Stimulated activated memory B cell treated with anti-CD40 and anti-IgM and Interleukin-4, amounts not matched to agents 10 μg/mL and 1 μg/mL and 100 μg/mL, for 72 hours (primary cell): ENCODE data around the gene TIAM2.
A peak's percentile ranks its signal among the peaks of the same experiment; 100 is the strongest.

Source experiments
- ATAC-seq: fragments of 150-1000 bp; cut with Tn5 transposase; 2 replicates; pipeline ENCODE4 v1.10.0; 2021
- H3K27ac Mint-ChIP-seq: one replicate; pipeline ENCODE4 v1.8.0; 2022; ENCODE audit warnings: mild to moderate bottlenecking, mixed read lengths
- H3K27me3 Mint-ChIP-seq: one replicate; pipeline ENCODE4 v1.8.0; 2022; ENCODE audit warnings: mixed read lengths
- H3K36me3 Mint-ChIP-seq: one replicate; pipeline ENCODE4 v1.8.0; 2022; ENCODE audit warnings: mixed read lengths
- H3K4me1 Mint-ChIP-seq: one replicate; pipeline ENCODE4 v1.8.0; 2022; ENCODE audit warnings: mixed read lengths
- H3K4me3 Mint-ChIP-seq: one replicate; pipeline ENCODE4 v1.8.0; 2022; ENCODE audit warnings: mild to moderate bottlenecking, moderate library complexity, mixed read lengths
- H3K9me3 Mint-ChIP-seq: one replicate; pipeline ENCODE4 v1.8.0; 2022; ENCODE audit warnings: mixed read lengths

Gene TIAM2

DNA sequence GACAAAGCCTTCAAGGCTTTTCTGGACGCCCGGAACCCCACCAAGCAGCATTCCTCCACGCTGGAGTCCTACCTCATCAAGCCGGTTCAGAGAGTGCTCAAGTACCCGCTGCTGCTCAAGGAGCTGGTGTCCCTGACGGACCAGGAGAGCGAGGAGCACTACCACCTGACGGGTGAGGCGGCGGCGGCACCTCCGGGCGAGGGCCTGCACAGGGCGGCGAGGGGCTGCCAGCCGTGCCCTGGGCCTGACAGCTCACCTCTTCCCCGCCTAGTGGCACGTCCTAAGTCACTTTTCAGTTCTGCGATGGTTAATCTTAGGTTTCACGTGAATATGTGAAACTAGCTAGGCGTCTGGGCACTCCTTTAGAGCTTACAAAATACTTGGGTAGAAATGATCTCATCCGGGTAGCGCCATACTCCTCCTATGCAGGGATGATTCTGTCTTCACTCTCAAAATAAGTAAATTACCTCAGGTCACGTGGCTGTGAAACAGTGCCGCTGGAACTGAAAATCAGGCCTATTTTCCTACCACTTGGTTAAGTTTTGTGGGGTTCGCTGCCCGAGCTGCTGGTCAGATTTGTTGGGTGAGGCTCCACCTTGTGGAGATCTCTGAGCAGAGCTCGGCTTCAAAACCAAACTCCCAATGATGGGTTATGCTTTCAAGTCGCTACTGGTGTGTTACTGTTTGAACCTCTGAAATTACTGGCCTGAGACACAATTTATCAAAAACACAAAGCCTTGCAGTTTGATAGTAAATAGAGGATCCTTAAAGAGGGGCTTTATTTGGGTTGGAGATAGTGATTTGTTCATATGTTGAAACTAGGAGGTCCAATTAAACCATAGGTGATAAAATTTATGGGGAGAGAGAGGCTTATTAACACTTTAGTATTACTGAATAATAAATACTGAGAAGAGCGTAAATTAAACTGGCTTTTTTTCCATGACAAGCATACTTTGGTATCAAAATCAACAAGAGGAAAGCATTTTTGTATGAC, 253.2 kb downstream of the TIAM2 start:
- peak overlapping the region; percentile 52 for H3K27ac Mint-ChIP-seq
- peaks cover 19% of the 10 kb centered on the region for H3K36me3 Mint-ChIP-seq
- no peak overlapping the region for H3K4me3 Mint-ChIP-seq
- no peaks in the 10 kb centered on the region for H3K9me3 Mint-ChIP-seq
- peaks cover 12% of the 10 kb centered on the region for H3K4me1 Mint-ChIP-seq
- peak; percentile 72 for ATAC-seq
- no peaks in the 10 kb centered on the region for H3K27me3 Mint-ChIP-seq

GRCh38 chr6:155250701-155251381, 255.7 kb downstream of the TIAM2 start:
- Mint-ChIP-seq H3K4me3 (no peak overlapping the region), H3K9me3 (no peaks in the 10 kb centered on the region), H3K4me1 (peaks cover 12% of the 10 kb centered on the region), H3K36me3 (peaks cover 36% of the 10 kb centered on the region), H3K27me3 (no peaks in the 10 kb centered on the region), H3K27ac (no peak overlapping the region)
- ATAC-seq, result no peak

GRCh38 chr6:155252581-155252980, 257.5 kb downstream of the TIAM2 start:
- no peak for ATAC-seq
- H3K9me3 Mint-ChIP-seq, result no peaks in the 10 kb centered on the region
- no peaks in the 10 kb centered on the region for H3K27me3 Mint-ChIP-seq
- H3K36me3 Mint-ChIP-seq, result peaks cover 41% of the 10 kb centered on the region
- H3K4me1 Mint-ChIP-seq, result peaks cover 12% of the 10 kb centered on the region
- no peak overlapping the region for H3K27ac Mint-ChIP-seq
- H3K4me3 Mint-ChIP-seq, result no peak overlapping the region

DNA sequence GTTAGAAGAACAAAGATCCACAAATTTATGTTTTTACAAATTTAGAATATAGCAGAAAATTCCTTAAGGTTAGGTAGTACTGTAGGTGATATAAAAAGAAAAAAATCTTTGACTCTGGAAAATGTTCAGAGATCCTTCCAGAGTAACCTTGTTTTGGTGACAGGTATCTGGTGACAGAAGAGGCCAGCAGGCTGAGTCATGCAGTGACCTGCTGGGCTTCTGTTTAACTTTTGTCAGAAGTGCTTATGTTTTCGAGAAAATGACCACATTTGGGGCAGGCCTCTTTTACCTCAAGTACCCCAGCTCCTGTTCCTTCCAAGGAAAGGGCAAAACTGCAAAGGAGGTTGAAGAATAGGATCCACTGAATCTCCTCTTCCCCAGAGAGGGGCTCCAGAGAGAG, 258.2 kb downstream of the TIAM2 start:
- H3K4me1 Mint-ChIP-seq, result peaks cover 4% of the 10 kb centered on the region
- no peak overlapping the region for H3K4me3 Mint-ChIP-seq
- H3K9me3 Mint-ChIP-seq, result no peaks in the 10 kb centered on the region
- ATAC-seq, result no peak
- H3K27me3 Mint-ChIP-seq, result no peaks in the 10 kb centered on the region
- H3K27ac Mint-ChIP-seq, result no peak overlapping the region
- H3K36me3 Mint-ChIP-seq, result peaks cover 39% of the 10 kb centered on the region

- peaks cover 35% of the 10 kb centered on the region for H3K36me3 Mint-ChIP-seq
- ATAC-seq, result no peak
- no peaks in the 10 kb centered on the region for H3K9me3 Mint-ChIP-seq
- no peak overlapping the region for H3K4me3 Mint-ChIP-seq
- no peaks in the 10 kb centered on the region for H3K4me1 Mint-ChIP-seq
- no peaks in the 10 kb centered on the region for H3K27me3 Mint-ChIP-seq
- no peak overlapping the region for H3K27ac Mint-ChIP-seq
Measured at GRCh38 chr6:155254139-155254538, 259.0 kb downstream of the TIAM2 start.

DNA sequence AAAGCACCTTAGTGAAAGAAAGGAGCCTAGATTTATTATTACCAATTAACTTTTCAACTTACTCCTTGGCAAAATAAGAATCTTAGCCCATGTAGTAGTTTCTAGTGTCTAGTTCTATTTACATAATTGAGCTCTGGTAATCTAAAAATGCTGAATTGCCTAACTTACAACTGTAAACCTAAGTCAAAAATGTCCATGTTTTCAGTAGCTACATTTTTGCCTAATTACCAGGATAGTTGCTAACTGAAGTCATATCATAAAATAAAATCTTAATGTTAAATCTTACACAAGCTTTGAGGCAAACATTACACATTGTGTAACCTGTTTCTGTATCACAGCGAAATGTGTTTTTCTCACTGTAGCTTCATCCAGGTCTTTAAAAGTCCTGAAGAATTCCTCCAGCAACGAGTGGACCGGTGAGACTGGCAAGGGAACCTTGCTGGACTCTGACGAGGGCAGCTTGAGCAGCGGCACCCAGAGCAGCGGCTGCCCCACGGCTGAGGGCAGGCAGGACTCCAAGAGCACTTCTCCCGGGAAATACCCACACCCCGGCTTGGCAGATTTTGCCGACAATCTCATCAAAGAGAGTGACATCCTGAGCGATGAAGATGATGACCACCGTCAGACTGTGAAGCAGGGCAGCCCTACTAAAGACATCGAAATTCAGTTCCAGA, 261.1 kb downstream of the TIAM2 start:
- Mint-ChIP-seq H3K27me3 (no peaks in the 10 kb centered on the region), H3K4me1 (peaks cover 6% of the 10 kb centered on the region), H3K9me3 (no peaks in the 10 kb centered on the region), H3K36me3 (peaks cover 41% of the 10 kb centered on the region), H3K27ac (no peak overlapping the region), H3K4me3 (no peak overlapping the region)
- no peak for ATAC-seq

- H3K27ac Mint-ChIP-seq, result no peak overlapping the region
- ATAC-seq, result no peak
Measured at GRCh38 chr6:155257796-155258195, 262.7 kb downstream of the TIAM2 start.

DNA sequence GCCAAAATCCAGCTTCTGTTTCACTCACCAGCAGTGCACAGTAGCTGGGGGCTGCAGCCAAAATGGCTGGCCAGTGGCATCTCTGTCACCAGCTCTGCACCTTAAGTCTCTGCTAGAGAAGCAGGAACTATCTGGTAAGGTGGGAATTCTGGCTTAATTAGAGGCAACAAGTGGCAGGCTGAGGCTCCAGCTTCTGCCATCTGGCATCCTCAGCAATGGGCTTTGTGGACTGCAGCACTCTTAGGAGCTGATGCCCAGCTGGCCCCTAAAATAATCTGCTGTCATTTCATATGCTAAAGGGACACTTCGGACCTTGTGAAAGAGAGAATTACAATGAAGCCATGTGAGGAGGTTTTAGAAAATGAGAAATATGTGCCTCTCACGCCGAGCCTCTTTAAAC, 264.1 kb downstream of the TIAM2 start:
- Mint-ChIP-seq H3K4me3 (no peak overlapping the region), H3K36me3 (peaks cover 39% of the 10 kb centered on the region), H3K9me3 (no peaks in the 10 kb centered on the region), H3K4me1 (peaks cover 23% of the 10 kb centered on the region), H3K27ac (no peak overlapping the region), H3K27me3 (no peaks in the 10 kb centered on the region)
- no peak for ATAC-seq

More at GRCh38 chr6:155257796-155258195, 262.7 kb downstream of the TIAM2 start:
- H3K27me3 Mint-ChIP-seq, result no peaks in the 10 kb centered on the region
- peaks cover 38% of the 10 kb centered on the region for H3K36me3 Mint-ChIP-seq
- H3K4me1 Mint-ChIP-seq, result peaks cover 20% of the 10 kb centered on the region
- no peak overlapping the region for H3K4me3 Mint-ChIP-seq
- H3K9me3 Mint-ChIP-seq, result no peaks in the 10 kb centered on the region

DNA sequence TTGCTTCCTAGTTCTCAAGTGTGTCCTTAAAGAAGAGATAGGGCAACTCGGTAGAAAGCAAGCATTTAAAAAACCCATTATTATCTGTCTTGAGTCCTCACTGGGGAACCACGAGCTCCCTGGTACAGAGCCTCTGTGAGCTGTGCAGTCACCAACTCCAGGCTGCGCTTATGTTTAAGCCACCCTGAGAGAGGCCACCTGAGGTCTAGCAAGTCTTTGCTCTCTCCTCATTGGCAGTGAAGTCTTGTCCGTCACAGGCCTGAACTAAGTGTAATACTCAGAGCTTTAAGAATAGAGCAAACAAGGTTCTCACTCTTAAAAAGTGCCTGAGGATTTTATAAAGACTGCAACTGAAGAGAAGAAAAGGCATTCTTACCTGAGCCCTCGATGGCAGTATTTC, 264.8 kb downstream of the TIAM2 start:
- no peak overlapping the region for H3K27ac Mint-ChIP-seq
- no peaks in the 10 kb centered on the region for H3K9me3 Mint-ChIP-seq
- ATAC-seq, result no peak
- no peak overlapping the region for H3K4me3 Mint-ChIP-seq
- H3K36me3 Mint-ChIP-seq, result peaks cover 39% of the 10 kb centered on the region
- no peaks in the 10 kb centered on the region for H3K27me3 Mint-ChIP-seq
- peaks cover 23% of the 10 kb centered on the region for H3K4me1 Mint-ChIP-seq

DNA sequence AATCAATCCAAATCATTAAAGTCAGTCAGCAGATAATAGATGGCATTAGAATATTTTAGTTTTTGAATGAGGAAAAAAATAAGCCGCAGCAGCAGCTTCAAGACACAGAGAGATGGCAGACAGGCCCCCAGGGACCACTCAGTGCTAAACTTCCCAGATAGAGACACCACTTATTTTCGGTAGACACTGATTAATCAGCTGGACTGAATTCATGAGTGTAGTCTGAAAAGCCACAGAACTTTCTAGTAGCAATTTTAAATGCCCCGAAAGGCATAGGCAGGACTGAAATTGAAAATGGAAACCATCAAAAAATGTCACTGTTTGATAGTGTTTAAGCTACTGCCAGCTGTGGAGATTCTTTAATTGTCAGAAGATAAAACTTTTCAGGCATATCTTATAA, 265.6 kb downstream of the TIAM2 start:
- H3K27me3 Mint-ChIP-seq, result no peaks in the 10 kb centered on the region
- no peak overlapping the region for H3K4me3 Mint-ChIP-seq
- H3K4me1 Mint-ChIP-seq, result peaks cover 23% of the 10 kb centered on the region
- ATAC-seq, result no peak
- peak overlapping the region; percentile 45 for H3K27ac Mint-ChIP-seq
- peaks cover 39% of the 10 kb centered on the region for H3K36me3 Mint-ChIP-seq
- no peaks in the 10 kb centered on the region for H3K9me3 Mint-ChIP-seq

DNA sequence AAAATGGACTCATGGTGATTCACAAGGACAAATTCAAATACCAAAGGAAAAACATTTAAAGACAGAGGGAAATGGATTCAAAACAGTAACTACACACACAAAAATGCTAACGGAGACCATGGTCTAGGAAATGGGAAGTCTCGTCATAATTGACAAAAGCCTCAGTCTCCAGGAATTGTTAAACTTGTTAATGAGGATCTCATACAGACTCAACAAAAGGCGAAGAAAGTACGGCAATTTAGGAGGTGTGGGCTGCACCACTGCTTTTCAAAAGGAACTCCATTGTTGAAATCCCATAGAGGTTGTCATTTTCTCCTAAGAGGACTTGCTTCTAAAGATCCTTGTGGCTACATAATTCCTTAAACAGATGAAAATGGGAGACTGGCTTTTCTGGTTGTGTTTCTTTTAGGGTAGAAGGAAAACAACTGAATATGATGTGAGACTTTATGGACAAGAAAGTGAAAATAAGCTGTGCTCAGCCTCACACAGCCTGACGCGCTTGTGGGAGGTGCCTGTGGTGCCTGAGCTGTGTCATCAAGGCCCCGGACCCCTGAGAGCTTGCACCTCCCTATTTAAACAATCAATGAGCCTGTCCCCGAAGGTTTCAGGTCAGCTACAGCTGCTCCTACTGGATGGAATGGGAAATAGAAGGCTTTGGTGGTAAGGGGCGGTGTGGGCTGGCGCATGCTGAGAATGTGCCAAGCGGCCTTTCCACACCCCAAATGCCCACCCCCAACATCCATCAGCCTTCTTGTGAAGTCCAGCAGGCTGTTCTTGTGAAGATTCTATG, 266.2 kb downstream of the TIAM2 start:
- Mint-ChIP-seq H3K4me1 (peaks cover 23% of the 10 kb centered on the region), H3K4me3 (no peak overlapping the region), H3K27ac (peak overlapping the region; percentile 75), H3K36me3 (peaks cover 42% of the 10 kb centered on the region), H3K27me3 (no peaks in the 10 kb centered on the region), H3K9me3 (no peaks in the 10 kb centered on the region)
- no peak for ATAC-seq

- peaks cover 23% of the 10 kb centered on the region for H3K4me1 Mint-ChIP-seq
- no peaks in the 10 kb centered on the region for H3K9me3 Mint-ChIP-seq
- H3K27ac Mint-ChIP-seq, result peak overlapping the region; percentile 75
- no peak overlapping the region for H3K4me3 Mint-ChIP-seq
- no peaks in the 10 kb centered on the region for H3K27me3 Mint-ChIP-seq
- peaks cover 37% of the 10 kb centered on the region for H3K36me3 Mint-ChIP-seq
- no peak for ATAC-seq
Measured at GRCh38 chr6:155262655-155263054, 267.5 kb downstream of the TIAM2 start.

GRCh38 chr6:155263373-155264063, 268.4 kb downstream of the TIAM2 start, which contains the start of gene CLDN20:
CLDN20 (plus strand) TSS chr6:155264013; CDS start chr6:155275720, 11,707 bp downstream.
- Mint-ChIP-seq H3K4me1 (peaks cover 30% of the 10 kb centered on the region), H3K27me3 (no peaks in the 10 kb centered on the region), H3K4me3 (no peak within 1 kb of the TSS), H3K36me3 (peaks cover 38% of the 10 kb centered on the region), H3K9me3 (no peaks in the 10 kb centered on the region), H3K27ac (peak within 1 kb of the TSS; percentile 75)
- ATAC-seq, result no peak

- Mint-ChIP-seq H3K27me3 (no peaks in the 10 kb centered on the region), H3K4me3 (no peak overlapping the region), H3K27ac (no peak overlapping the region), H3K4me1 (peaks cover 30% of the 10 kb centered on the region), H3K9me3 (no peaks in the 10 kb centered on the region), H3K36me3 (peaks cover 41% of the 10 kb centered on the region)
- no peak for ATAC-seq
Measured at GRCh38 chr6:155264693-155265320, 269.7 kb downstream of the TIAM2 start.
